GM12878 (cell line): ENCODE data around the gene LINC00237.

Source experiments
- POLR2A ChIP-seq: IDR thresholded peaks from 2 replicates; pipeline ENCODE4 v1.6.1; 2011; ENCODE audit warnings: low read depth, mild to moderate bottlenecking, low read length
- RUNX3 ChIP-seq: IDR thresholded peaks from 2 replicates; pipeline ENCODE4 v1.6.1; 2012; ENCODE audit warnings: low read length, inconsistent platforms
- SIN3A ChIP-seq: IDR thresholded peaks from 2 replicates; pipeline ENCODE4 v1.6.1; 2012; ENCODE audit warnings: low read depth, low read length, improper control_type of control experiment
- SREBF2 ChIP-seq: IDR thresholded peaks from 2 replicates; pipeline ENCODE4 v1.6.1; 2012; ENCODE audit warnings: mild to moderate bottlenecking, low read length
- TAF1 ChIP-seq: IDR thresholded peaks from 2 replicates; pipeline ENCODE4 v1.6.1; 2011; ENCODE audit warnings: mild to moderate bottlenecking, low read depth, low read length, borderline replicate concordance
- TF ChIP-seq, protein P1 (sequence below): fragments of 450-650 bp; IDR thresholded peaks from 2 replicates; pipeline ENCODE4 v1.6.1; 2014; ENCODE audit warnings: mild to moderate bottlenecking
- TF ChIP-seq, protein P2 (sequence below): IDR thresholded peaks from 2 replicates; pipeline ENCODE4 v1.6.1; 2012; ENCODE audit warnings: mild to moderate bottlenecking, low read depth, low read length

DNA sequence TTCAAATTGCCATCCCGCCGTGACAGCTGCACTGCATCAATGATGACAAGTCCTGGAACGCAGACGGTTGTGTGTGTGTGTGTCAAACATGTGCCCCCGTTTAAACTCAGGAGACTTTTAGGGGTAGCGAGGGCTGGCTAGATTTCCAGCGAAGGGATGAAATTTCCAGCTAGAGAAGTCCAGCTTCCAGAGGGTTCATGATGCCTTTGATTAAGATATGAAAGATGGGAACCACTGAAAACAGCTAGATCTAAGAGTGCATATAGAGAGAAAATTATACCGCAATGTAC lies 20.4 kb upstream of the LINC00237 start:
- TF ChIP-seq SREBF2, result no peak
- TF ChIP-seq, protein P1, sequence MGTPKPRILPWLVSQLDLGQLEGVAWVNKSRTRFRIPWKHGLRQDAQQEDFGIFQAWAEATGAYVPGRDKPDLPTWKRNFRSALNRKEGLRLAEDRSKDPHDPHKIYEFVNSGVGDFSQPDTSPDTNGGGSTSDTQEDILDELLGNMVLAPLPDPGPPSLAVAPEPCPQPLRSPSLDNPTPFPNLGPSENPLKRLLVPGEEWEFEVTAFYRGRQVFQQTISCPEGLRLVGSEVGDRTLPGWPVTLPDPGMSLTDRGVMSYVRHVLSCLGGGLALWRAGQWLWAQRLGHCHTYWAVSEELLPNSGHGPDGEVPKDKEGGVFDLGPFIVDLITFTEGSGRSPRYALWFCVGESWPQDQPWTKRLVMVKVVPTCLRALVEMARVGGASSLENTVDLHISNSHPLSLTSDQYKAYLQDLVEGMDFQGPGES, result no peak
- TF ChIP-seq TAF1, result no peak
- no peak for TF ChIP-seq SIN3A
- TF ChIP-seq, protein P2, sequence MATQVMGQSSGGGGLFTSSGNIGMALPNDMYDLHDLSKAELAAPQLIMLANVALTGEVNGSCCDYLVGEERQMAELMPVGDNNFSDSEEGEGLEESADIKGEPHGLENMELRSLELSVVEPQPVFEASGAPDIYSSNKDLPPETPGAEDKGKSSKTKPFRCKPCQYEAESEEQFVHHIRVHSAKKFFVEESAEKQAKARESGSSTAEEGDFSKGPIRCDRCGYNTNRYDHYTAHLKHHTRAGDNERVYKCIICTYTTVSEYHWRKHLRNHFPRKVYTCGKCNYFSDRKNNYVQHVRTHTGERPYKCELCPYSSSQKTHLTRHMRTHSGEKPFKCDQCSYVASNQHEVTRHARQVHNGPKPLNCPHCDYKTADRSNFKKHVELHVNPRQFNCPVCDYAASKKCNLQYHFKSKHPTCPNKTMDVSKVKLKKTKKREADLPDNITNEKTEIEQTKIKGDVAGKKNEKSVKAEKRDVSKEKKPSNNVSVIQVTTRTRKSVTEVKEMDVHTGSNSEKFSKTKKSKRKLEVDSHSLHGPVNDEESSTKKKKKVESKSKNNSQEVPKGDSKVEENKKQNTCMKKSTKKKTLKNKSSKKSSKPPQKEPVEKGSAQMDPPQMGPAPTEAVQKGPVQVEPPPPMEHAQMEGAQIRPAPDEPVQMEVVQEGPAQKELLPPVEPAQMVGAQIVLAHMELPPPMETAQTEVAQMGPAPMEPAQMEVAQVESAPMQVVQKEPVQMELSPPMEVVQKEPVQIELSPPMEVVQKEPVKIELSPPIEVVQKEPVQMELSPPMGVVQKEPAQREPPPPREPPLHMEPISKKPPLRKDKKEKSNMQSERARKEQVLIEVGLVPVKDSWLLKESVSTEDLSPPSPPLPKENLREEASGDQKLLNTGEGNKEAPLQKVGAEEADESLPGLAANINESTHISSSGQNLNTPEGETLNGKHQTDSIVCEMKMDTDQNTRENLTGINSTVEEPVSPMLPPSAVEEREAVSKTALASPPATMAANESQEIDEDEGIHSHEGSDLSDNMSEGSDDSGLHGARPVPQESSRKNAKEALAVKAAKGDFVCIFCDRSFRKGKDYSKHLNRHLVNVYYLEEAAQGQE, result no peak
- no peak for TF ChIP-seq POLR2A
- no peak for TF ChIP-seq RUNX3
